Progenitor cell of endocrine pancreas (in vitro differentiated cells): ENCODE data around the gene MRPL12. TPM values are rescaled to one million over a fixed set of nuclear protein-coding genes. Genes with fewer than 3 reads are reported as not detected.

Experiments
- DNase-seq: peaks from one replicate; pipeline ENCODE4 v3.0.0; 2021; ENCODE audit warnings: low spot score; ENCODE audit not compliant: unreplicated experiment
- H3K27ac Mint-ChIP-seq: 2 replicates; pipeline ENCODE4 v1.8.0; 2021; ENCODE audit warnings: mild to moderate bottlenecking, moderate library complexity, mixed read lengths
- H3K27me3 Mint-ChIP-seq: 2 replicates; pipeline ENCODE4 v1.8.0; 2021; ENCODE audit warnings: mixed read lengths
- H3K36me3 Mint-ChIP-seq: 2 replicates; pipeline ENCODE4 v1.8.0; 2022; ENCODE audit warnings: mixed read lengths; ENCODE audit not compliant: insufficient read depth
- H3K4me1 Mint-ChIP-seq: 2 replicates; pipeline ENCODE4 v1.8.0; 2021; ENCODE audit warnings: low read depth, mixed read lengths
- H3K4me3 Mint-ChIP-seq: 2 replicates; pipeline ENCODE4 v1.8.0; 2021; ENCODE audit warnings: low read depth, mild to moderate bottlenecking, moderate library complexity, mixed read lengths
- H3K9me3 Mint-ChIP-seq: 2 replicates; pipeline ENCODE4 v1.8.0; 2021; ENCODE audit warnings: low read depth, mixed read lengths
- CTCF ChIP-seq: fragments of 200-600 bp; sonication (generic); IDR thresholded peaks from one replicate; pipeline ENCODE4 v1.5.0; 2021; ENCODE audit warnings: antibody characterized with exemption, mild to moderate bottlenecking; ENCODE audit not compliant: unreplicated experiment
- long read RNA-seq: library from polyadenylated mRNA; unstranded; transcript quantifications from one replicate; pipeline ENCODE4 v2.0.0, GENCODE V29; 2020
- total RNA-seq: library from RNA; stranded (reverse); gene quantifications from 2 replicates; pipeline ENCODE4 v1.2.1, GENCODE V29; 2021

The MRPL12 gene
- total RNA-seq: 63.6 and 63.9 TPM in 2 replicates
- long read RNA-seq, transcript MRPL12-201 (5 exons, 1,028 nt): major isoform, 12 of 12 reads
- long read RNA-seq, partial matches to known transcripts: 0 of 12 reads
- long read RNA-seq, other reads (novel, unspliced or antisense): 0 of 12 reads

DNA sequence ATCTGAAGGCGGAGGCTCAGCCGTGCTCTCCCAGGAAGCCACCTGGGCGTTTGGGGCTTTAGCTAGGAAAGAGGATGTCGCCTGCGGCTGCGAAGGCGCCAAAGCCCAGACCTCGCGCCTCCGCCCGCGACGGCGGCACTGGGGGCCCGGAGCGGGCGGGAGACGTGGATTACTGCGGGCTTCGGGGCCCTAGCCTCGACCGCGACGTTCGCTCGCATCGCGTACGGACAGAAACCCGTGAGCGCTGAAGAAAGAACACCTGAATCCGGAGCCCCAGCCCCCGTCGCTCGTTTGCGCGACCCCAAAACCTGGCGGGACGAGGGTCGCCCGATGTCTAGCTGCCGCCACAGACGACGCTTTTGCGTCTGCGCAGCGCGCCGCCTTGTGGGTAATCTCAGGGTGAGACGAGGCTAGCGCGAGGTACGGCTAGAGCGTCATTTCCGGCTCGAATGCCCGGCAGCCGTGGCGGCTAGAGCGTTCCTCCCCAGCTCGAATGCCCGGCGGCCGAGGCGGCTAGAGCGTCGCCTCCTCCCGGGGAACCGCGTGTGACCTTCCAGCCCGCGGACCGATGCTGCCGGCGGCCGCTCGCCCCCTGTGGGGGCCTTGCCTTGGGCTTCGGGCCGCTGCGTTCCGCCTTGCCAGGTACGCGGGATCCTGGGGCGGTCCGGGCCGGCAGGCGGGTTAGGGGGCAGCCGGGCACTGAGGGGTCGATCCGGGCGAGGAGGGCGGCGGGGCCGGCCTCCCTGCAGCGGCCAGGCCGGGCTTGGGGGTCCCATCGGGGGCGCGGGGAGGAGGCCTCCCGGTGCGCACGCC, at the start of gene MRPL12:
TSS of gene MRPL12 (plus strand) at position 434 of the 813 bp plus-strand sequence. CDS start at position 569, 135 bp downstream.
- H3K4me1 Mint-ChIP-seq: peaks cover 9% of the 10 kb centered on the region
- peak within 1 kb of the TSS; percentile 98 for H3K27ac Mint-ChIP-seq
- no peaks in the 10 kb centered on the region for H3K9me3 Mint-ChIP-seq
- H3K36me3 Mint-ChIP-seq: peaks cover 15% of the 10 kb centered on the region
- H3K27me3 Mint-ChIP-seq: no peaks in the 10 kb centered on the region
- peak within 1 kb of the TSS; percentile 93 for H3K4me3 Mint-ChIP-seq
- peak; percentile 32 for TF ChIP-seq CTCF
- DNase-seq: peak; percentile 82

- no peak for DNase-seq
- no peaks in the 10 kb centered on the region for H3K9me3 Mint-ChIP-seq
Measured at GRCh38 chr17:81655378-81656117, 47.6 kb upstream of the MRPL12 start.

DNA sequence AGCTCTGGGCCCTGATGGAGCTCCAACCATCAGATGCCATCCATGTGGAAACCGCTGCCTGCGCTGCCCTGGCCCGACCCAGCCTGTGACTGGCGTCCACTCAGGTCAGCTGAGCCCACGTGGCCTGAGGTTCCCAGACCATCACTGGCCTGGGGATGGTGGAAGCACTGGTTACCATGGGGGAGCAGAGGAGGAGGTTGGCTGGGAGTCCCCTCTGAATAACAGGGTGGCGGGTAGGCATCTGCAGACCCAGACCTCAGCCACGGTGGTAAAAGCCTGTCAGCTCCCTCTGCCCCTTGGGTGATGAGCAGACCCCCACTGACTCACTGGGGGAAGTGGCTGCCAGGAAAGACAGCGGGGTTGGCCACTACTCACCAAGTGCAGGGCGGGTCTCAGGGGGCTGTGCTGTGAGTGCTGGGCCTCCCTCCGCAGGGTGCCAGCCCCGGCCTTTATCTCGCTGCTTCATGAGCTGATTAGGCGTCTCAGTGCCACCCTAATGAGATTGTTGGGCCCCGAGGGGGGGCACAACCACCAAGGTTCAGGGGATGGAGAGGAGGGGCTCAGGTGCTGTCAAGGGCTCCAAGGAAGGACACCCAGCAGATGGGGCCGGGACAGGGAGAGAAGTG, 46.9 kb upstream of the MRPL12 start, which contains the start of gene PDE6G:
TSS of gene PDE6G (minus strand) at position 425 of the 626 bp plus-strand sequence. CDS start 3,237 bp downstream, outside the sequence.
- H3K27ac Mint-ChIP-seq: no peak within 1 kb of the TSS
- H3K4me3 Mint-ChIP-seq: no peak within 1 kb of the TSS
- no peak for DNase-seq
- TF ChIP-seq CTCF: no peak
- H3K36me3 Mint-ChIP-seq: no peaks in the 10 kb centered on the region
- peaks cover 6% of the 10 kb centered on the region for H3K27me3 Mint-ChIP-seq
- no peaks in the 10 kb centered on the region for H3K9me3 Mint-ChIP-seq
- H3K4me1 Mint-ChIP-seq: peaks cover 4% of the 10 kb centered on the region

More at GRCh38 chr17:81655378-81656117, 47.6 kb upstream of the MRPL12 start:
- Mint-ChIP-seq H3K27me3 (peaks cover 6% of the 10 kb centered on the region), H3K36me3 (no peaks in the 10 kb centered on the region), H3K27ac (no peak overlapping the region), H3K4me3 (no peak overlapping the region), H3K4me1 (peaks cover 4% of the 10 kb centered on the region)
- TF ChIP-seq CTCF: no peak

- H3K27me3 Mint-ChIP-seq: peaks cover 4% of the 10 kb centered on the region
- H3K27ac Mint-ChIP-seq: no peak overlapping the region
- peaks cover 3% of the 10 kb centered on the region for H3K4me1 Mint-ChIP-seq
- no peak for TF ChIP-seq CTCF
- H3K36me3 Mint-ChIP-seq: no peaks in the 10 kb centered on the region
- H3K4me3 Mint-ChIP-seq: no peak overlapping the region
- H3K9me3 Mint-ChIP-seq: no peaks in the 10 kb centered on the region
- DNase-seq: no peak
Measured at GRCh38 chr17:81656835-81657234, 46.3 kb upstream of the MRPL12 start.

GRCh38 chr17:81659038-81659437, 44.1 kb upstream of the MRPL12 start:
- Mint-ChIP-seq H3K27ac (no peak overlapping the region), H3K9me3 (no peaks in the 10 kb centered on the region), H3K4me3 (no peak overlapping the region), H3K36me3 (no peaks in the 10 kb centered on the region), H3K4me1 (no peaks in the 10 kb centered on the region), H3K27me3 (no peaks in the 10 kb centered on the region)
- DNase-seq: no peak
- TF ChIP-seq CTCF: no peak
